K562 (cell line): ENCODE results near the gene SFTPB. TPM values are rescaled to one million over a fixed set of nuclear protein-coding genes. Genes with fewer than 3 reads are reported as not detected.

Experiments used
- ATF7 ChIP-seq: fragments of 450-650 bp; IDR thresholded peaks from 2 replicates; pipeline ENCODE4 v1.7.1; 2014; ENCODE audit warnings: mild to moderate bottlenecking, moderate library complexity
- CAMTA2 ChIP-seq: fragments of 250-450 bp; sonication (Bioruptor Pico); conservative IDR thresholded peaks from 2 replicates; pipeline ENCODE4 v1.5.1; 2022
- CHAMP1 ChIP-seq: fragments of 450-650 bp; IDR thresholded peaks from 2 replicates; pipeline ENCODE4 v1.6.1; 2016; ENCODE audit warnings: mild to moderate bottlenecking
- CXXC5 ChIP-seq: fragments of 250-450 bp; sonication (Bioruptor Pico); IDR thresholded peaks from 2 replicates; pipeline ENCODE4 v1.8.0; 2022; ENCODE audit warnings: inconsistent platforms, mild to moderate bottlenecking, moderate library complexity
- GATAD2A ChIP-seq: fragments of 450-650 bp; IDR thresholded peaks from 2 replicates; pipeline ENCODE4 v1.6.1; 2017
- GTF2A2 ChIP-seq: IDR thresholded peaks from 2 replicates; pipeline ENCODE4 v1.6.1; 2016; ENCODE audit warnings: mild to moderate bottlenecking, missing genetic modification characterization, missing compliant biosample characterization
- HDGF ChIP-seq: fragments of 450-650 bp; IDR thresholded peaks from 2 replicates; pipeline ENCODE4 v1.6.1; 2016
- HMBOX1 ChIP-seq: sonication (generic); IDR thresholded peaks from 2 replicates; pipeline ENCODE4 v1.6.1; 2016
- HNRNPUL1 ChIP-seq: fragments of 200-400 bp; formaldehyde crosslinking; IDR thresholded peaks from 2 replicates; pipeline ENCODE4 v1.6.1; 2017; ENCODE audit warnings: low read length
- KLF1 ChIP-seq: fragments of 450-650 bp; IDR thresholded peaks from 2 replicates; pipeline ENCODE4 v1.6.1; 2016; ENCODE audit warnings: missing genetic modification characterization, missing compliant biosample characterization
- MAFF ChIP-seq: IDR thresholded peaks from 2 replicates; pipeline ENCODE4 v1.6.1; 2012; ENCODE audit warnings: low read length, improper control_type of control experiment
- MYBL2 ChIP-seq, 2 experiments: fragments of 450-650 bp in 1 of 2; sonication (generic) in 1 of 2; formaldehyde crosslinking in 1 of 2; IDR thresholded peaks; 2 replicates each; pipeline versions ENCODE4 v1.6.1 to v1.8.1; 2017 to 2022; ENCODE audit warnings: borderline replicate concordance in 1 of 2, inconsistent platforms in 1 of 2, low read depth in 1 of 2, mild to moderate bottlenecking in 1 of 2, missing genetic modification reagents in 1 of 2, moderate library complexity in 1 of 2
- NCOR1 ChIP-seq: fragments of 450-650 bp; IDR thresholded peaks from 2 replicates; pipeline ENCODE4 v1.6.1; 2016; ENCODE audit warnings: mild to moderate bottlenecking, moderate library complexity
- POLR2A ChIP-seq: fragments of 450-650 bp; conservative IDR thresholded peaks from 2 replicates; pipeline ENCODE4 v1.6.1; 2016
- PTRF ChIP-seq: fragments of 450-650 bp; IDR thresholded peaks from 2 replicates; pipeline ENCODE4 v1.6.1; 2016; ENCODE audit warnings: mild to moderate bottlenecking, missing genetic modification characterization, missing compliant biosample characterization
- RBFOX2 ChIP-seq: fragments of 200-400 bp; formaldehyde crosslinking; IDR thresholded peaks from 2 replicates; pipeline ENCODE4 v1.6.1; 2017; ENCODE audit warnings: low read depth, mild to moderate bottlenecking, low read length, moderate library complexity
- SMARCA4 ChIP-seq: fragments of 450-650 bp; IDR thresholded peaks from 2 replicates; pipeline ENCODE4 v1.6.1; 2016
- STAT6 ChIP-seq: sonication (generic); formaldehyde crosslinking; IDR thresholded peaks from 2 replicates; pipeline ENCODE4 v1.8.1; 2023; ENCODE audit warnings: mild to moderate bottlenecking, missing genetic modification reagents
- TEAD4 ChIP-seq, 2 experiments: sonication (generic) in 1 of 2; formaldehyde crosslinking in 1 of 2; IDR thresholded peaks; 2 replicates each; pipeline versions ENCODE4 v1.6.1 to v1.8.0; 2012 to 2022; ENCODE audit warnings: borderline replicate concordance in 1 of 2, inconsistent platforms in 1 of 2, low read length in 1 of 2, mild to moderate bottlenecking in 1 of 2, missing genetic modification reagents in 1 of 2
- ZNF12 ChIP-seq: sonication (generic); formaldehyde crosslinking; IDR thresholded peaks from 2 replicates; pipeline ENCODE4 v1.4.0; 2020; ENCODE audit warnings: mild to moderate bottlenecking, missing genetic modification reagents
- ZNF121 ChIP-seq: sonication (generic); formaldehyde crosslinking; conservative IDR thresholded peaks from 2 replicates; pipeline ENCODE4 v1.8.0; 2022; ENCODE audit warnings: missing genetic modification reagents
- polyA plus RNA-seq, 8 experiments: library from polyadenylated mRNA; depleted of rRNA in 4 of 8; stranded (reverse) in 5 of 8; unstranded in 3 of 8; fragments of >200 nt; fragmentation: Nextera tagmentation in 2 of 8; fragmentation: Illumina TruSeq in 1 of 8; extraction: Ambion mirVana in 2 of 8; extraction: Trizol in 1 of 8; gene quantifications; 2 replicates each; pipeline versions ENCODE4 v1.2.1 to v1.2.3, GENCODE V29; 2011 to 2014; ENCODE audit warnings: inconsistent platforms in 1 of 8, missing spikeins in 1 of 8
- total RNA-seq, 7 experiments: library from RNA; depleted of rRNA in 6 of 7; stranded (reverse); fragments of >200 nt in 6 of 7; fragmentation: Illumina TruSeq in 2 of 7; extraction: Trizol in 2 of 7; gene quantifications; 2 replicates each; pipeline versions ENCODE4 v1.2.1 to v1.2.3, GENCODE V29; 2011 to 2021; ENCODE audit warnings: low replicate concordance in 1 of 7
- TF ChIP-seq, protein P1 (sequence below): sonication (generic); formaldehyde crosslinking; IDR thresholded peaks from 2 replicates; pipeline ENCODE4 v1.8.0; 2022; ENCODE audit warnings: mild to moderate bottlenecking, missing genetic modification reagents

SFTPB gene
- total and polyA plus RNA-seq, 9 of the 15 experiments (the other 6 are each of a cell fraction or from before 2014, with no cell fraction given), result 0.03 to 7.0 TPM; not detected in 7

DNA sequence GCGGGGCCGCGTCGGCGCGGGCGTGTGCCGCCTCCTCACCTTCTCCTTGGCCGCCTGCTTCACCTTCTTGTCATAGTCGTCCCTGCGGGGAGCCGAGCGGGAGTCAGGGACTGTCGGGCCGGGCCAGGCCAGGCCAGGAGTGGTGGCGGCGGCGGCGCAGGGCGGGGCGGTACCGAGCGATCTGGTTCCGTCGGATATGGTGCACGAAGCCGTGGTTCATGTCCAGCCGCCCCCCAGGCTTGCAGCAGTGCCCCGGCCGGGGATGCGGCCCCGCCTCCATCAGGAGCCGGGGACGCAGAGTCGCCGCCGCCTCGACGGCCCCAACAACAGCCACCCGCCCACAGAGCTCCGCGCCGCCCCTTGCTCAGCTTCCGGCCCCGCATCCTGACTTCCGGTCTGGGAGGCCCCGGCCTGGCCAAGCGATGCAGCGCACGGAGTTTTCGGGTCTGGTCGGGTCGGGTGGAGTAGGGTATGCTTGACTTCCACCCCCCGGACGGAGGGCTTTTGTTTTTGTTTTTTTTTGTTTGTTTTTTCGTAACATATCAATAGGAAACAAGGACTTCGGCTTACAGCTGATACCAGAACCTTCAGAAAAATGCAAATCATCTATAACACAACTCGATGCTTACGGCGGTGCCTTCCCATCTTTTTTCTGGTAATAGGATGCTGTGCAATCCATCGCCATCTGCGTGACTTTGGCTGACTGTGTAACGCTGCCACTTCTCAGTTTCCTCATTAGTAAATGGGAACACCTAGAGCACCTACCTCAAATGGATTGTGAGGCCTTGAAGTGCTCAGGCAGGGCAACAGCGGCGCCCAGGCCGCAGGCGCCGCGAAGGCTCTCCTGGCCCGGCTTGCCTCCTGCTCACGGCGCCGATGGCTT lies 56.1 kb downstream of the SFTPB start, which contains the start of gene C2orf68 (continued):
- TF ChIP-seq RBFOX2, result peak; percentile 97
- TF ChIP-seq GTF2A2 (tag), result no peak
- TF ChIP-seq CAMTA2 (CRISPR knock-in tag), result 0 out of 2 replicates have a peak, but pooled peaks have one; percentile 43
- TF ChIP-seq ATF7, result no peak; the same call in 1 of the 2 replicates
- no peak for TF ChIP-seq SMARCA4
- no peak for TF ChIP-seq PTRF (tag)
- no peak for TF ChIP-seq CHAMP1
- TF ChIP-seq ZNF121 (CRISPR knock-in tag), result no peak
- TF ChIP-seq, protein P1, sequence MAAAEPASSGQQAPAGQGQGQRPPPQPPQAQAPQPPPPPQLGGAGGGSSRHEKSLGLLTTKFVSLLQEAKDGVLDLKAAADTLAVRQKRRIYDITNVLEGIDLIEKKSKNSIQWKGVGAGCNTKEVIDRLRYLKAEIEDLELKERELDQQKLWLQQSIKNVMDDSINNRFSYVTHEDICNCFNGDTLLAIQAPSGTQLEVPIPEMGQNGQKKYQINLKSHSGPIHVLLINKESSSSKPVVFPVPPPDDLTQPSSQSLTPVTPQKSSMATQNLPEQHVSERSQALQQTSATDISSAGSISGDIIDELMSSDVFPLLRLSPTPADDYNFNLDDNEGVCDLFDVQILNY, result no peak
- TF ChIP-seq HDGF, result no peak
- peak; percentile 83 for TF ChIP-seq CXXC5 (CRISPR knock-in tag)
- TF ChIP-seq KLF1 (tag), result peak; percentile 56; the same call in 1 of the 2 replicates
- TF ChIP-seq HMBOX1, result no peak
- TF ChIP-seq NCOR1, result no peak
- no peak for TF ChIP-seq MAFF
- TF ChIP-seq TEAD4 (IDR thresholded peaks at IDR 0.05; ENCODE audit: low read length), result peak; percentile 27; the same call in 1 of the 2 replicates
- no peak for TF ChIP-seq TEAD4 (CRISPR knock-in tag; IDR thresholded peaks at IDR 0.05; ENCODE audit: borderline replicate concordance)
- no peak for TF ChIP-seq STAT6
- peak; percentile 50; the same call in 1 of the 2 replicates for TF ChIP-seq ZNF12 (CRISPR knock-in tag)
- TF ChIP-seq POLR2A, result peak; percentile 94
- TF ChIP-seq HNRNPUL1, result no peak
- 0 out of 2 replicates have a peak, but pooled peaks have one; percentile 12 for TF ChIP-seq GATAD2A
- TF ChIP-seq MYBL2 (IDR thresholded peaks at IDR 0.05; ENCODE audit: low read depth), result no peak
- TF ChIP-seq MYBL2 (CRISPR knock-in tag; IDR thresholded peaks at IDR 0.05; ENCODE audit: borderline replicate concordance), result no peak
